Neuronal stem cell (in vitro differentiated cells): Measurements from ENCODE around the gene CACNB4.

ENCODE experiments used
- DNase-seq: peaks from one replicate; pipeline ENCODE4 v3.0.0-alpha.2; 2013; ENCODE audit warnings: low spot score
- H2AFZ ChIP-seq: one replicate; pipeline ENCODE4 v1.6.1; 2013; ENCODE audit warnings: mild to moderate bottlenecking, low read length, inconsistent platforms
- H2AK5ac ChIP-seq: 2 replicates; pipeline ENCODE4 v1.6.1; 2013; ENCODE audit warnings: low read depth, mild to moderate bottlenecking, inconsistent platforms, low read length, moderate library complexity, mixed read lengths
- H2BK120ac ChIP-seq: 2 replicates; pipeline ENCODE4 v1.6.1; 2013; ENCODE audit warnings: low read depth, mild to moderate bottlenecking, inconsistent platforms, low read length, moderate library complexity, mixed read lengths
- H2BK12ac ChIP-seq: one replicate; pipeline ENCODE4 v1.6.1; 2013; ENCODE audit warnings: low read length, inconsistent platforms
- H2BK15ac ChIP-seq: 2 replicates; pipeline ENCODE4 v1.6.1; 2013; ENCODE audit warnings: mild to moderate bottlenecking, low read length, inconsistent platforms, mixed read lengths
- H2BK5ac ChIP-seq: one replicate; pipeline ENCODE4 v1.6.1; 2013; ENCODE audit warnings: inconsistent platforms, mild to moderate bottlenecking, low read length, moderate library complexity
- H3K14ac ChIP-seq: one replicate; pipeline ENCODE4 v1.6.1; 2013; ENCODE audit warnings: low read length, inconsistent platforms
- H3K18ac ChIP-seq: 2 replicates; pipeline ENCODE4 v1.6.1; 2013; ENCODE audit warnings: low read length, inconsistent platforms
- H3K23ac ChIP-seq: 2 replicates; pipeline ENCODE4 v1.6.1; 2013; ENCODE audit warnings: low read depth, mild to moderate bottlenecking, mixed read lengths, low read length, inconsistent platforms; ENCODE audit not compliant: poor library complexity
- H3K27ac ChIP-seq: replicated peaks from 3 replicates; pipeline ENCODE4 v1.5.1; 2013; ENCODE audit warnings: low read length, inconsistent platforms
- H3K27me3 ChIP-seq, 3 experiments: 2 replicates each; pipeline ENCODE4 v1.6.1; 2013; ENCODE audit warnings: low read length in 3 of 3, mild to moderate bottlenecking in 2 of 3, inconsistent platforms in 1 of 3, low read depth in 1 of 3, mixed read lengths in 1 of 3, moderate library complexity in 1 of 3; ENCODE audit not compliant: control insufficient read depth in 3 of 3, insufficient read depth in 3 of 3
- H3K36me3 ChIP-seq, 2 donors: replicated peaks in 1 of 2; 2 replicates each; pipeline ENCODE4 v1.6.1; 2013; ENCODE audit warnings: low read length in 2 of 2; ENCODE audit not compliant: control insufficient read depth in 2 of 2, insufficient read depth in 2 of 2
- H3K4ac ChIP-seq: 2 replicates; pipeline ENCODE4 v1.6.1; 2013; ENCODE audit warnings: inconsistent platforms, mild to moderate bottlenecking, low read length, moderate library complexity
- H3K4me1 ChIP-seq, 2 donors: 1 replicate in 1 of 2; 2 replicates in 1 of 2; pipeline ENCODE4 v1.6.1; 2013; ENCODE audit warnings: low read length in 2 of 2, low read depth in 1 of 2; ENCODE audit not compliant: control insufficient read depth in 2 of 2, insufficient read depth in 1 of 2
- H3K4me2 ChIP-seq: one replicate; pipeline ENCODE4 v1.6.1; 2013; ENCODE audit warnings: mild to moderate bottlenecking, low read length, inconsistent platforms; ENCODE audit not compliant: insufficient read depth, poor library complexity, severe bottlenecking
- H3K4me3 ChIP-seq, 2 donors: 2 replicates each; pipeline ENCODE4 v1.5.1; 2013; ENCODE audit warnings: low read length in 2 of 2, mild to moderate bottlenecking in 2 of 2, inconsistent platforms in 1 of 2, moderate library complexity in 1 of 2
- H3K79me1 ChIP-seq: one replicate; pipeline ENCODE4 v1.6.1; 2013; ENCODE audit warnings: low read depth, mild to moderate bottlenecking, inconsistent platforms, low read length, moderate library complexity
- H3K9ac ChIP-seq: one replicate; pipeline ENCODE4 v1.6.1; 2013; ENCODE audit warnings: mild to moderate bottlenecking, low read depth, low read length, inconsistent platforms; ENCODE audit not compliant: poor library complexity
- H3K9me3 ChIP-seq, 2 donors: replicated peaks in 1 of 2; 2 replicates each; pipeline versions ENCODE3 to v1.6.1; 2013; ENCODE audit warnings: low read length in 2 of 2, mild to moderate bottlenecking in 2 of 2, inconsistent platforms in 1 of 2, low read depth in 1 of 2, mixed read lengths in 1 of 2, moderate library complexity in 1 of 2; ENCODE audit not compliant: control insufficient read depth in 2 of 2, insufficient read depth in 1 of 2
- H4K8ac ChIP-seq: one replicate; pipeline ENCODE4 v1.6.1; 2013; ENCODE audit warnings: low read depth, mild to moderate bottlenecking, inconsistent platforms, low read length, moderate library complexity
- H4K91ac ChIP-seq: one replicate; pipeline ENCODE4 v1.6.1; 2013; ENCODE audit warnings: low read length, low read depth, mild to moderate bottlenecking, inconsistent platforms; ENCODE audit not compliant: poor library complexity
- WGBS, 2 donors: extraction: QIAGEN DNeasy Blood & Tissue Kit; methylation state at CpG; one replicate each; pipeline ENCODE4 v1.1.7; 2013; ENCODE audit warnings: missing lambda C conversion rate in 2 of 2, mixed read lengths in 1 of 2; ENCODE audit not compliant: insufficient read length in 2 of 2, insufficient replicate concordance in 1 of 2; ENCODE audit errors: extremely low coverage in 2 of 2; 5-methylcytosine and 5-hydroxymethylcytosine counted together

The CACNB4 gene

DNA sequence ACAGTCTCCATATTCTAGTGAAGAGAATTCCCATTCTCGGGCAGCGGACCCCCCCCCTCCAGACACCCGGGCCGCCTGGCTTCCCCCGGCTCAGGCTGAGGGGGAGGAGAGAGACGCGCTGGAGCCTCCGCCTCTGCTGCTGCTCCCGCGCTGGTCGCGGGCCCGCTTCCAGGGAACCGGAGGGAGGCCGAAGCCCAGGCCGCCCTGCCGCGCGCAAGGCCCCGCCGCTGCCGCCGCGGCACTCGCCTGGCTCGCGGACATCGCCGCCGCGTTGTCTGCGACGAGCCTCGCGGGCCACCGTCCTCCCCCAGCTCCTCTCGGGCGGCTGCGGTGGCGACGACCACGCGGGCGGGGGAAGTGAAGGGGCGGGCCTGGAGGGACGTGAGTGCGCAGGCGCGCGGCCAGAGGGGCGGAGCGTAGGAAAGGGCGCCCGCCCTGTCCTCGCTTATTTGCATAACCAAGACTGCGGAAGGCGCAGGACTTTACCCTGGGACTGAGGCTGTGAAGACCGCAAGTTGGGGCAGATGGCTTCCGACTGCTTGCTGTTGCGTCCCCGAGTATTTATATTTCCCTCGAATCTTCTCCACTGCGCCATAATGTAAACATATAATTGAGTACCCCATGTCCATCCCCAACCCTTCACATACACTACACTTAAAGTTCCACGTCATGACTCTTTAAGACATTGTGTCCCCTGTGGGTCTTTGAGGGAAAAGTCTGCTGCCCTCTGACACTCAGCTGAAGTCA, 270.5 kb downstream of the CACNB4 start, which contains the start of gene ARL5A:
Gene ARL5A (minus strand): TSS at position 279 of the 747 bp plus-strand sequence. CDS start 245 bp downstream, at position 34.
- Histone ChIP-seq H3K23ac (peak within 1 kb of the TSS; percentile 99), H3K79me1 (peaks cover 3% of the 10 kb centered on the region), H2BK5ac (peak within 1 kb of the TSS; percentile 95), H3K36me3 (peaks cover 0 to 9% of the 10 kb centered on the region in 2 donors), H2AFZ (peak within 1 kb of the TSS; percentile 84), H3K4me3 (peak within 1 kb of the TSS; percentile 92 to 98), H3K4ac (no peak within 1 kb of the TSS), H3K27ac (no peak within 1 kb of the TSS), H3K4me2 (peak within 1 kb of the TSS; percentile 78), H2BK12ac (no peak within 1 kb of the TSS), H2BK15ac (no peak within 1 kb of the TSS), H3K27me3 (no peaks in the 10 kb centered on the region), H3K18ac (peak within 1 kb of the TSS; percentile 99), H4K91ac (no peak within 1 kb of the TSS), H3K9ac (peak within 1 kb of the TSS; percentile 98), H2BK120ac (peak within 1 kb of the TSS; percentile 77), H2AK5ac (peak within 1 kb of the TSS; percentile 77), H3K14ac (peak within 1 kb of the TSS; percentile 92), H3K9me3 (no peaks in the 10 kb centered on the region), H4K8ac (no peak within 1 kb of the TSS), H3K4me1 (peaks cover 8 to 9% of the 10 kb centered on the region in 2 donors)
- DNase-seq = peak; percentile 96
- no CpG with 5 or more reads among the region's 64 CpGs for WGBS, 2 donors

DNA sequence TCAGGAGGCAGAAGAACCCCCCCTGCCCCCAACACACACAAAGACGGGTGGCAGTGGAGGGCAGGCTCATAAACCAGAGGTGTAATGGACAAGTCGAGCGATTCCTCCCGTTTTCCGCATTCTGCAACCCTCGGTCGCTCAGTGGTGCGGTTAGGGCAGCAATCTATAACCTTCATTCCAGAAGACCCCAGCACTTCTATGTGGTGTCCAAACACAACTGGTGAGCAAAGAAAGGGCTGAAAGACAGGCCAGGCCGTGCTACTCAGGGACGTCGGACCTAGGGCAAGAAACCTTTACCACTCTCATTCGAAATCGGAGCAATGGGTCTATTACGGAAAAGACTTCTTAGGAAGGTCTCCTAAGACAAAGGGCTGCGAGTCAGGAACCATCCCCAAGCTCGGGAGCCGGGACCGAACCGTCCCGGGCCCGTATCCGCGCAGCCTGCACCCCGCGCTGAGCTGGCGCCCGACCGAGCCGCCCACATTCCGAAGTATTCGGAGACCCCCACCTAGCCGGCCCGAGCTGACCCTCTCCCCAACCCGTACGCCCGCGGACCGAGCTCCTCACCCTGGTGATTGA, 271.2 kb downstream of the CACNB4 start:
- H3K79me1 ChIP-seq = peaks cover 3% of the 10 kb centered on the region
- peak overlapping the region; percentile 77 for H2BK120ac ChIP-seq
- no peak overlapping the region for H3K27ac ChIP-seq
- H2AFZ ChIP-seq = peak overlapping the region; percentile 84
- peak overlapping the region; percentile 98 for H3K9ac ChIP-seq
- no peak overlapping the region for H4K8ac ChIP-seq
- peak overlapping the region; percentile 77 for H2AK5ac ChIP-seq
- peak overlapping the region; percentile 99 for H3K18ac ChIP-seq
- H3K23ac ChIP-seq = peak overlapping the region; percentile 99
- WGBS, 2 donors = no CpG with 5 or more reads among the region's 38 CpGs
- no peak overlapping the region for H2BK15ac ChIP-seq
- H3K4me1 ChIP-seq = peaks cover 8 to 9% of the 10 kb centered on the region in 2 donors
- peak overlapping the region; percentile 78 for H3K4me2 ChIP-seq
- H3K36me3 ChIP-seq = peaks cover 0 to 9% of the 10 kb centered on the region in 2 donors
- H3K27me3 ChIP-seq = no peaks in the 10 kb centered on the region
- no peak overlapping the region for H3K4ac ChIP-seq
- H3K14ac ChIP-seq = peak overlapping the region; percentile 92
- H4K91ac ChIP-seq = no peak overlapping the region
- H2BK5ac ChIP-seq = peak overlapping the region; percentile 95
- H2BK12ac ChIP-seq = no peak overlapping the region
- H3K9me3 ChIP-seq = no peaks in the 10 kb centered on the region
- peak; percentile 14 for DNase-seq
- H3K4me3 ChIP-seq = peak overlapping the region; percentile 92 to 98

DNA sequence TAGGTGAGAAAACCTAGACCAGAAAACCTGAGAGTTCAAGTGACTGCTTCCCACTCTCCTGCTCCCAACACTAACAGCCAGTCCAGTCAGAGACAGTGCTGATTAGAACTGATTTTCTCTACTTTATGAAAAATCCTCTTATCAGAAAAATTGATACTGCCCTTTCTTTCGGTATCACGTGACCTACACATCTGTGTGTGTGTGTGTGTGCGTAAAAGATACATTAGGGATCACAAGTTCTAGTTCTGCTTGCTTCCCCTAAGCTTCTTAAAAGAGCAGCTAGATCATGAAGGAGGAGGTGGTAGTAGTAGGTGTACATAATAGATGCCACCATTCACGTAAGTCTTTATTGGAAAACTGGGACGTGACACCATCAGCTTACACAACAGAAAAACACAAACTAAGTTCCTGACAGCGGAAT, 272.1 kb downstream of the CACNB4 start:
- no peak overlapping the region for H3K27ac ChIP-seq

GRCh38 chr2:151824886-151825285, 274.0 kb downstream of the CACNB4 start:
- no peak overlapping the region for H2BK5ac ChIP-seq
- DNase-seq = no peak
- no peak overlapping the region for H3K27ac ChIP-seq
- no peak overlapping the region for H3K4me3 ChIP-seq
- peaks cover 9 to 11% of the 10 kb centered on the region in 2 donors for H3K4me1 ChIP-seq
- no CpG with 5 or more reads among the region's 2 CpGs for WGBS, 2 donors
- H3K27me3 ChIP-seq = no peaks in the 10 kb centered on the region
- H3K9me3 ChIP-seq = no peaks in the 10 kb centered on the region
- no peak overlapping the region for H3K14ac ChIP-seq
- no peak overlapping the region for H4K8ac ChIP-seq
- no peak overlapping the region for H3K9ac ChIP-seq
- no peak overlapping the region for H4K91ac ChIP-seq
- H3K18ac ChIP-seq = no peak overlapping the region
- peaks cover 0 to 12% of the 10 kb centered on the region in 2 donors for H3K36me3 ChIP-seq
- H3K23ac ChIP-seq = no peak overlapping the region
- no peak overlapping the region for H3K4ac ChIP-seq
- no peak overlapping the region for H2BK120ac ChIP-seq
- no peak overlapping the region for H2AK5ac ChIP-seq
- peaks cover 6% of the 10 kb centered on the region for H3K79me1 ChIP-seq
- H3K4me2 ChIP-seq = no peak overlapping the region
- no peak overlapping the region for H2BK15ac ChIP-seq
- no peak overlapping the region for H2AFZ ChIP-seq
- no peak overlapping the region for H2BK12ac ChIP-seq

More for the DNA sequence above, 272.1 kb downstream of the CACNB4 start:
- Histone ChIP-seq H3K4ac (no peak overlapping the region), H3K4me2 (peak overlapping the region; percentile 39), H2BK120ac (no peak overlapping the region), H3K18ac (no peak overlapping the region), H3K9ac (no peak overlapping the region), H3K4me3 (peak overlapping the region in 1 of 2 donors; percentile 92), H2BK12ac (no peak overlapping the region), H2AK5ac (no peak overlapping the region), H2BK15ac (no peak overlapping the region), H3K36me3 (peaks cover 0 to 9% of the 10 kb centered on the region in 2 donors), H4K91ac (no peak overlapping the region), H3K79me1 (peaks cover 3% of the 10 kb centered on the region), H3K27me3 (no peaks in the 10 kb centered on the region), H3K4me1 (peaks cover 8 to 9% of the 10 kb centered on the region in 2 donors), H3K14ac (no peak overlapping the region), H4K8ac (no peak overlapping the region), H3K23ac (no peak overlapping the region), H3K9me3 (no peaks in the 10 kb centered on the region), H2BK5ac (no peak overlapping the region), H2AFZ (no peak overlapping the region)
- WGBS, 2 donors = no CpG with 5 or more reads among the region's 6 CpGs
- no peak for DNase-seq
